Measurements from ENCODE around the gene TTK. TPM values are rescaled to one million over a fixed set of nuclear protein-coding genes. Genes with fewer than 3 reads are reported as not detected.
"Not testable (repeated sequence)": the region's sequence is repeated elsewhere in the genome, so short reads cannot be mapped to it uniquely, and the experiment has no call there.

Gene TTK
- total RNA-seq, 4 donors from 2014 or later: 0.19 to 2.9 TPM; not detected in 2

DNA sequence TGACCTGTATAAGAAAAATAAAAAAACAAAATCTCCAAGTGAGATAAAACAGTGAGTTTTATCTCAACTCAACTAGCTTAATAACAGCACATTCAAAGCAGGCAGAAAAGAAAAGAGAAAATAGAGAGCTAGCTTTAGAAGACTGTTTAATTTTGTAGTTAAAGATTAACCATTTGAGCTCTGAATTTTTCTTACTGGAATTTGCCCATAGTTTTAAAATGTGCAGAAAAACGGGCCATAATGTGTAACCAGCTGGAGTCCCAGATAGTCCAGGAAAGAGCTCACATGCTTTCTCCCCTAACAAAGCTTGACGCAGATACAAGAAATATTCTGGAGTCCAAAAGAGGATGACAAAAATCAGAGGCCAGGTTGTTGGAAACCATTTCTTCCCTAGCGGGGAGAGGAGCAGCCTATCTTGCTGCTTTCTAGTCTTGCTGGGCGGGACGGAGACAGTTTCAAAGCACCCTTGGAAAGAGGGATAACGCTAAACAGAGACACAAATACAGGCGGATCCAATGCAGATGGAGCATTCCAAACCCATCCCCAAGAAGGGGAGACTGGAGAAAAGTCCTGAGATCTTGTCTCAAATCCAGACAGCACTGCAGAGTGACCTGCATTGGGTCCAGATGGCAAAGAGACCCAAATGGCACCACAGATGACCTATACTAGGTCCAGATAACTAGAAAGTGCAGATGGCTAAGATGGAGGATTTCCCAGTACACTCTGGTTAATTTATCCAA, 16.1 kb downstream of the TTK start:
- TF ChIP-seq, protein P1, sequence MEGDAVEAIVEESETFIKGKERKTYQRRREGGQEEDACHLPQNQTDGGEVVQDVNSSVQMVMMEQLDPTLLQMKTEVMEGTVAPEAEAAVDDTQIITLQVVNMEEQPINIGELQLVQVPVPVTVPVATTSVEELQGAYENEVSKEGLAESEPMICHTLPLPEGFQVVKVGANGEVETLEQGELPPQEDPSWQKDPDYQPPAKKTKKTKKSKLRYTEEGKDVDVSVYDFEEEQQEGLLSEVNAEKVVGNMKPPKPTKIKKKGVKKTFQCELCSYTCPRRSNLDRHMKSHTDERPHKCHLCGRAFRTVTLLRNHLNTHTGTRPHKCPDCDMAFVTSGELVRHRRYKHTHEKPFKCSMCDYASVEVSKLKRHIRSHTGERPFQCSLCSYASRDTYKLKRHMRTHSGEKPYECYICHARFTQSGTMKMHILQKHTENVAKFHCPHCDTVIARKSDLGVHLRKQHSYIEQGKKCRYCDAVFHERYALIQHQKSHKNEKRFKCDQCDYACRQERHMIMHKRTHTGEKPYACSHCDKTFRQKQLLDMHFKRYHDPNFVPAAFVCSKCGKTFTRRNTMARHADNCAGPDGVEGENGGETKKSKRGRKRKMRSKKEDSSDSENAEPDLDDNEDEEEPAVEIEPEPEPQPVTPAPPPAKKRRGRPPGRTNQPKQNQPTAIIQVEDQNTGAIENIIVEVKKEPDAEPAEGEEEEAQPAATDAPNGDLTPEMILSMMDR (IDR thresholded peaks at IDR 0.05): no peak
- no peak for ATAC-seq (ENCODE audit: low FRiP score)
- no peak for DNase-seq (ENCODE audit: low spot score)

DNA sequence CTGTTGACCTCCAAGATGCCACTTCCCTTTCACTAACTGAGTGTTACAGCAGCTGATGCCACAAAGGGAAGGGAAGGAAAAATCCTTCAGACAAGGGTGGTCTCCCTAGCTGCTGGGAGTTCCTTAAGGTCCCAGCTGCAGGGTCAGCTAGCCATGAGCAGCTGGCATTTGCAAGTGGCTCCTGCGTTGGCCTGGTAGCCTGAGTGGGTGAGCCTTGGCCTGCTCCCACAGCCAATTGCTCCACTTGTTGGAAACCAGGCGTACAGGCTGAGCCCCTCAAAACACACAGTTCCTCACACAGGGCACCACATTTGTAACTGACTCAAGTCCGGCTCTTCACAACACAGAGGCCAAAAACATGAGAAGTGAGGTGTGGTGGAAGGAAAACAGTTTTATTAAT, 16.7 kb downstream of the TTK start:
- no peak for DNase-seq (ENCODE audit: low spot score)
- TF ChIP-seq, protein P1 (IDR thresholded peaks at IDR 0.05): no peak
- no peak for ATAC-seq (ENCODE audit: low FRiP score)

DNA sequence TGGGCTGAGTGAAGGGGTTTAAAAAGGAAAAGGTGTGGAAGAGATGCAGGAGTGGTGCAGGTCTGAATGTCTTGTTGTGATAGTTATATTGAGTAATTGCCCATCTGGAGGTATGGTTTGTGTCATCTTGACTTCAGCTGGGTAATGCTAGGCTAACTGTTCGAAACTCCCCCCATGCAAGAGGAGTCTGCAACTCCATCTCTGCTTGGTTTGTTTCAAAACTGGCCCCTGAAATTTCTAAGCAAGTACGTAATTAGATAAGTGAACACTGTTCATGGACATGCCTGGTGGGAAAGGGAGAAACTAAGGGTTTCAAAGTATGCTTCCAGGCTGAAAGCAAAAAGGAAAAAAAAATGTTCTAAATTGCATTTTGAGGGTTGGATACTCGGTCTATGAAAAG, 17.1 kb downstream of the TTK start:
- no peak for ATAC-seq (ENCODE audit: low FRiP score)

DNA sequence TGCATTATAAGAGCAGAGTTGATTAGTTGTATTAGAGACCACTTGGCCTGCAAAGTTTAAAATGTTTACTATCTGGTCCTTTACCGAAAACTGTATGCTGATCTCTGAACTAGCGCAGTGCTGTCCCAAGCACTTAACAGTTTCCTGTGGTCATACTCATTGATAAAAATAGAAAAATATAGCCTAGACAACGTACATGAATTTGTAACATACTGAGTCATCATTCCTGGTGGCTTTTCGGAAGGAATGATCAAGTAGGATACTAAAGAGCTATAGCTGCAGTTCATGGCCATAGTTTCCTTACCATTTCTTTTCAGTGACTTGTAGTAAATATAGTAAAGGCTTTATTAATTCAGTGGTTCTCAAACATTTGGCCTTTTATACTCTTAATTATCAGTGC, 18.4 kb downstream of the TTK start:
- no peak for DNase-seq (ENCODE audit: low spot score)
- TF ChIP-seq, protein P1 (IDR thresholded peaks at IDR 0.05): no peak
- ATAC-seq (ENCODE audit: low FRiP score): no peak

More for the DNA sequence above, 17.1 kb downstream of the TTK start:
- TF ChIP-seq, protein P1 (IDR thresholded peaks at IDR 0.05): no peak
- no peak for DNase-seq (ENCODE audit: low spot score)

DNA sequence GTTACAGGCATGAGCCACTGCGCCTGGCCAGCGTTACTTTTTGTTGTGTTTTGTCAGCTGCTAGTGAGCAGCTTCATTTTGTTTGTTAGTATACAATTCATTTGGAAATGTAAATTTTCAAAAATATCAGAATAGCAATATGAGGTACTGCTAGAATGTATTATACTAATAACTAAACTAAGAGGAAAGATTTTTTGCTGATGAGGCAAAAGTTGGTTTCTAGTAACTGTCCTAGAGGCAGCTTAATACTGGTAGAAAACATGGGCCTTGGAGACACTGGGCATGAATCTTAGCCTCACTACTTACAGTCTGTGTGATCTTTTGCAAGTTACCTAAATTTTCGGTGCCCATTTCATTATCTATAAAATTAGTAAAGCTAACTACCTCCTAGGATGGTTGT, 24.1 kb downstream of the TTK start:
- TF ChIP-seq, protein P1 (IDR thresholded peaks at IDR 0.05): no peak
- ATAC-seq (ENCODE audit: low FRiP score) (no peak), DNase-seq (ENCODE audit: low spot score) (no peak)

DNA sequence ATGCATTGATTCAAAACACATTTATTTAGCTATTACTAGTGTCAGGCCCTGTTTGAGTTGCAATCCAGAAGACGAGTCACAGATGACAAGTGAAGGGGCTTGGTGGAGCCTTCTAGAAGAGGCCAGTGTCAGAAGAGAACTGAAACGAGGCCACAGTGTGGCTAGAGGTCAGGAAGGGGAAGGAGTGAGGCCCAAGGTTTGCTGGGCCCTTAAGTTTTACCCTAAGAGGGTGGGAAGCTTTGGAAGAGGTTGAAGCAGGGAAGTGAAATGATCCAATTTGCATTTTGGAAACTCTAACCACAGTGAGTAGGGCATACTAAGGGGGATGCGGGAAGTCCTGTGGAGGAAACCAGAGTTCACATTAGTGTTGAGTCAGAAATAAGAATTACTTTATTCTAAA, 25.0 kb downstream of the TTK start:
- DNase-seq (ENCODE audit: low spot score): no peak

DNA sequence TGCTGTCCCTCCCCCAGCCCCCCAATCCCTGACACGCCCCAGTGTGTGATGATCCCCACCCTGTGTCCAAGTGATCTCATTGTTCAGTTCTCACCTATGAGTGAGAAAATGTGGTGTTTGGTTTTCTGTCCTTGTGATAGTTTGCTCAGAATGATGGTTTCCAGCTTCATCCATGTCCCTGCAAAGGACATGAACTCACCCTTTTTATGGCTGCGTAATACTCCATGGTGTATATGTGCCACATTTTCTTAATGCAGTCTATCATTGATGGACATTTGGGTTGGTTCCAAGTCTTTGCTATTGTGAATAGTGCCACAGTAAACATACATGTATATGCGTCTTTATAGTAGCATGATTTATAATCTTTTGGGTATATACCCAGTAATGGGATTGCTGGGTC, 43.8 kb downstream of the TTK start:
- DNase-seq (ENCODE audit: low spot score); ATAC-seq (ENCODE audit: low FRiP score): not testable (repeated sequence)

More for the DNA sequence above, 25.0 kb downstream of the TTK start:
- TF ChIP-seq, protein P1 (IDR thresholded peaks at IDR 0.05): no peak
- no peak for ATAC-seq (ENCODE audit: low FRiP score)
